Measurements from ENCODE around the gene TNS3.

TNS3 gene

DNA sequence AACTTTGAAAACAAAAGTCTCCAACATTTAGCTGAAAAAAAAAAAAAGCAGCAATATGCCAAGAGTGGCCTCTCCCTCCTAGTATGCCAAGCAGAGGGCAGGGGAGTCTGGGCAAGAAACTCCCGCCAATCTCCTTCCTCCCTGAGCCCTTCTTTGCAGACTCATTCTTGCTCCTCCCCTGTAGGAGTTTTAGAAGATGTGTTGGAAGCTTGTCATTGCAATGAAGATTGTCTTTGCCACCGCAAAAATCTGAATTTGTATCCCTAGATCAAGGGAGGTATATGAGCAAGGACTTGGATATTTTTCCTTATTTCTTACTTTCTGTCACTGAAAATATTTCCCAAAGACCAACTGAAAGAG is 2.6 kb upstream of the TNS3 start:
- Histone ChIP-seq H3K4me3 (ENCODE audit: low read depth, low read length) (no peak overlapping the region), H3K9me3 (ENCODE audit: severe bottlenecking) (no peaks in the 10 kb centered on the region), H3K27ac (no peak overlapping the region), H3K36me3 (no peaks in the 10 kb centered on the region), H3K27me3 (ENCODE audit: insufficient read depth, low read depth, severe bottlenecking) (no peaks in the 10 kb centered on the region)
- TF ChIP-seq, protein P1, sequence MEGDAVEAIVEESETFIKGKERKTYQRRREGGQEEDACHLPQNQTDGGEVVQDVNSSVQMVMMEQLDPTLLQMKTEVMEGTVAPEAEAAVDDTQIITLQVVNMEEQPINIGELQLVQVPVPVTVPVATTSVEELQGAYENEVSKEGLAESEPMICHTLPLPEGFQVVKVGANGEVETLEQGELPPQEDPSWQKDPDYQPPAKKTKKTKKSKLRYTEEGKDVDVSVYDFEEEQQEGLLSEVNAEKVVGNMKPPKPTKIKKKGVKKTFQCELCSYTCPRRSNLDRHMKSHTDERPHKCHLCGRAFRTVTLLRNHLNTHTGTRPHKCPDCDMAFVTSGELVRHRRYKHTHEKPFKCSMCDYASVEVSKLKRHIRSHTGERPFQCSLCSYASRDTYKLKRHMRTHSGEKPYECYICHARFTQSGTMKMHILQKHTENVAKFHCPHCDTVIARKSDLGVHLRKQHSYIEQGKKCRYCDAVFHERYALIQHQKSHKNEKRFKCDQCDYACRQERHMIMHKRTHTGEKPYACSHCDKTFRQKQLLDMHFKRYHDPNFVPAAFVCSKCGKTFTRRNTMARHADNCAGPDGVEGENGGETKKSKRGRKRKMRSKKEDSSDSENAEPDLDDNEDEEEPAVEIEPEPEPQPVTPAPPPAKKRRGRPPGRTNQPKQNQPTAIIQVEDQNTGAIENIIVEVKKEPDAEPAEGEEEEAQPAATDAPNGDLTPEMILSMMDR (IDR thresholded peaks at IDR 0.05; ENCODE audit: low read depth, low read length), result no peak
- DNase-seq, result no peak

- no peak for DNase-seq
- Histone ChIP-seq H3K27ac (no peak overlapping the region), H3K36me3 (no peaks in the 10 kb centered on the region), H3K9me3 (ENCODE audit: severe bottlenecking) (no peaks in the 10 kb centered on the region), H3K27me3 (ENCODE audit: insufficient read depth, low read depth, severe bottlenecking) (no peaks in the 10 kb centered on the region), H3K4me3 (ENCODE audit: low read depth, low read length) (no peak overlapping the region)
- TF ChIP-seq, protein P1 (IDR thresholded peaks at IDR 0.05; ENCODE audit: low read depth, low read length), result no peak
These were observed 2.0 kb upstream of the TNS3 start for GRCh38 chr7:47583739-47584535.

DNA sequence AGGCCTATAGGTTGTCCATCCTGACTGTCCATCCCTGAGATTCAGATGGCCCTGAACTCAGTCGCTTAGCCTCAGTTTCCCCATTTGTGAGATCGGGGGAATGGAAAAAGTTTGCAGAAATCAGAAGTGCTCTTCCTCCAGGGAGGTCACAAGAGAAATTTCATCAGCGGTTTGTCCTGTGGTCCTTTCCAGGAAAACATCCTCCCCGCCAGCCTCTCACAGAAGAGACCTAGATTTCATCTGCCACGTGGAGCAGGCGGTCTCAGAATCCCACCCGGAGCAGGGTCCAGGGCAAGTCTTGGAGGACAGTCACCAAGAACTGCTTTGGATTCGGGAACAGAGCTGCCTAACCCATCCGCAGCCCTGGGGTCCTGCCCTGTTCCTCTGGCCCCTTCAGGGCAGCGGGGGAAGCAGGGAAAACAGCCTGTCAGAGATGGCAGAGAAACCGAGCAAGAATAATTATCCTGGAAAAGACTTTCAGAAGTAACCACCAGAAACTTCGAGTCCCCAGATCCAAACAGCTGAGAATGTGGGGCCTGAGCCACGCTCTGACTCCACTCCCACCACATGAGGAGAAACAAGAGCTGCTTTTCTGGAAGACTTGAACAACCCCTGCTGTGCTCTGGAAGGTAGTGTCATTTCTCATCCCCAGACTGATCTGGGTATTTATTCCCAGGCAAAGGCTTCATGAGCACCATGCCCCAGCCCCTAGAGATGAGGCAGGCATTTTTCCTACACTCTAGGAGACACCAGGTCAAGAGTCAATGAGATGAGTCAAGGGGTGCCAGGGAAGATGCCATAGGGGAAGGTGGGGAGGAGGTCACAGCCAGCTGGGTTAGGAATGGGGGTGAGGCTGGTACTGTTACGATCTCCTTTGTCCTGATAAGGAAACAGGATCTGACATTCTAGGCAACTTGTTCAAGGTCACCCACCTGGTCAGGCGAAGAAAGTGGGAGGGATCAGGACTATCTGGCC is 1.1 kb upstream of the TNS3 start:
- TF ChIP-seq, protein P1 (IDR thresholded peaks at IDR 0.05; ENCODE audit: low read depth, low read length), result no peak
- no peaks in the 10 kb centered on the region for H3K36me3 ChIP-seq
- no peaks in the 10 kb centered on the region for H3K9me3 ChIP-seq (ENCODE audit: severe bottlenecking)
- no peaks in the 10 kb centered on the region for H3K27me3 ChIP-seq (ENCODE audit: insufficient read depth, low read depth, severe bottlenecking)
- no peak overlapping the region for H3K4me3 ChIP-seq (ENCODE audit: low read depth, low read length)
- H3K27ac ChIP-seq, result no peak overlapping the region
- no peak for DNase-seq

DNA sequence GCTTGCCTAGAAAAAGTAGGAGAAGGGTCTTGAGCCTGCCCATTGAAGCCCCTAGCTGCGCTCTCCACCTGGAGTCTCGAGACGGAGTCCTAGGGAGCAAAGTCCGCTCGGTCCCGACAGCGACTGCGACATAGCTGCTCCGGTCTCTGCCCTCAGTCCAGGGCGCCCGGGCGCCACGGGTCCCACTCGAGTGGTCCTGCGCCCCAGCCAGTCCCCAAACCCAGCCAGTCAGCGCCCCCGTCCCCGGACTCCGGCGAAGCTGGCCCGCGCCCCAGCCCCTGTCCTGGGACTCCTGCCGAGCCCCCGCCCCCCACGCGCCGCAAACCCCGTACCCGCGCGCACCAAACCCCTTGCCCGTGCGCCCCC is 490 bp downstream of the TNS3 start:
- TF ChIP-seq, protein P1 (IDR thresholded peaks at IDR 0.05; ENCODE audit: low read depth, low read length), result no peak
- no peaks in the 10 kb centered on the region for H3K36me3 ChIP-seq
- H3K27me3 ChIP-seq (ENCODE audit: insufficient read depth, low read depth, severe bottlenecking), result no peaks in the 10 kb centered on the region
- peak overlapping the region; percentile 81 for H3K4me3 ChIP-seq (ENCODE audit: low read depth, low read length)
- peak overlapping the region; percentile 62; the same call in 1 of the 2 replicates for H3K27ac ChIP-seq
- H3K9me3 ChIP-seq (ENCODE audit: severe bottlenecking), result no peaks in the 10 kb centered on the region
- no peak for DNase-seq

- H3K4me3 ChIP-seq (ENCODE audit: low read depth, low read length), result peak overlapping the region; percentile 81
- no peaks in the 10 kb centered on the region for H3K36me3 ChIP-seq
- TF ChIP-seq, protein P1 (IDR thresholded peaks at IDR 0.05; ENCODE audit: low read depth, low read length), result peak; percentile 44; the same call in 1 of the 2 replicates
- H3K27ac ChIP-seq, result no peak overlapping the region
- no peaks in the 10 kb centered on the region for H3K27me3 ChIP-seq (ENCODE audit: insufficient read depth, low read depth, severe bottlenecking)
- H3K9me3 ChIP-seq (ENCODE audit: severe bottlenecking), result no peaks in the 10 kb centered on the region
- peak; percentile 30 for DNase-seq
These were observed 1.0 kb downstream of the TNS3 start for GRCh38 chr7:47580811-47581331.
